Measurements from ENCODE around the gene POLR3G.

DNA sequence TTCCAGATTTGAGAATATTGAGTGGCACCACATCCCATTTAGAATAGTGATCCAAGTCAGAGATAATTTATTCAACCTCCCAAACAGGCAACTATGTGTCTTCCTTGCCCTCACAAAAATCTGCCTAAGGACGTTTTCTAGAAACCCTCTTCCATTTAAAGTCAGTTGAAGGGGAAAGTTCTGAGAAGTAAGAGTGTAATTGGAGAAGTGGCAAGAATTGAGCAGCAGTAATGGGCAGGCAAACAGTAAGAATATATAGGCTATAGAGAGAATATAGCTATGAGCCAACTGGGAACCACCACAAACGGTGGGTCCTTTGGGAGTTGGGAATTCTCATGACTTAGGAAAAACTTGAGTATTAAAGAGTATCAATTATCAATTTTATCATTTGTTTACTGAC lies 34.0 kb upstream of the POLR3G start:
- TF ChIP-seq, protein P1, sequence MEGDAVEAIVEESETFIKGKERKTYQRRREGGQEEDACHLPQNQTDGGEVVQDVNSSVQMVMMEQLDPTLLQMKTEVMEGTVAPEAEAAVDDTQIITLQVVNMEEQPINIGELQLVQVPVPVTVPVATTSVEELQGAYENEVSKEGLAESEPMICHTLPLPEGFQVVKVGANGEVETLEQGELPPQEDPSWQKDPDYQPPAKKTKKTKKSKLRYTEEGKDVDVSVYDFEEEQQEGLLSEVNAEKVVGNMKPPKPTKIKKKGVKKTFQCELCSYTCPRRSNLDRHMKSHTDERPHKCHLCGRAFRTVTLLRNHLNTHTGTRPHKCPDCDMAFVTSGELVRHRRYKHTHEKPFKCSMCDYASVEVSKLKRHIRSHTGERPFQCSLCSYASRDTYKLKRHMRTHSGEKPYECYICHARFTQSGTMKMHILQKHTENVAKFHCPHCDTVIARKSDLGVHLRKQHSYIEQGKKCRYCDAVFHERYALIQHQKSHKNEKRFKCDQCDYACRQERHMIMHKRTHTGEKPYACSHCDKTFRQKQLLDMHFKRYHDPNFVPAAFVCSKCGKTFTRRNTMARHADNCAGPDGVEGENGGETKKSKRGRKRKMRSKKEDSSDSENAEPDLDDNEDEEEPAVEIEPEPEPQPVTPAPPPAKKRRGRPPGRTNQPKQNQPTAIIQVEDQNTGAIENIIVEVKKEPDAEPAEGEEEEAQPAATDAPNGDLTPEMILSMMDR (IDR thresholded peaks at IDR 0.05): no peak
- TF ChIP-seq POLR2A (IDR thresholded peaks at IDR 0.05): no peak

All from right lobe of liver (tissue), 4 donors.